Amygdala (tissue), 56 donors: ENCODE measurements around the gene GM2A.

Source experiments
- DNase-seq, 56 donors: peaks; one replicate each; lab custom pipeline; 2025; lab: John Stamatoyannopoulos, UW

GM2A gene

DNA sequence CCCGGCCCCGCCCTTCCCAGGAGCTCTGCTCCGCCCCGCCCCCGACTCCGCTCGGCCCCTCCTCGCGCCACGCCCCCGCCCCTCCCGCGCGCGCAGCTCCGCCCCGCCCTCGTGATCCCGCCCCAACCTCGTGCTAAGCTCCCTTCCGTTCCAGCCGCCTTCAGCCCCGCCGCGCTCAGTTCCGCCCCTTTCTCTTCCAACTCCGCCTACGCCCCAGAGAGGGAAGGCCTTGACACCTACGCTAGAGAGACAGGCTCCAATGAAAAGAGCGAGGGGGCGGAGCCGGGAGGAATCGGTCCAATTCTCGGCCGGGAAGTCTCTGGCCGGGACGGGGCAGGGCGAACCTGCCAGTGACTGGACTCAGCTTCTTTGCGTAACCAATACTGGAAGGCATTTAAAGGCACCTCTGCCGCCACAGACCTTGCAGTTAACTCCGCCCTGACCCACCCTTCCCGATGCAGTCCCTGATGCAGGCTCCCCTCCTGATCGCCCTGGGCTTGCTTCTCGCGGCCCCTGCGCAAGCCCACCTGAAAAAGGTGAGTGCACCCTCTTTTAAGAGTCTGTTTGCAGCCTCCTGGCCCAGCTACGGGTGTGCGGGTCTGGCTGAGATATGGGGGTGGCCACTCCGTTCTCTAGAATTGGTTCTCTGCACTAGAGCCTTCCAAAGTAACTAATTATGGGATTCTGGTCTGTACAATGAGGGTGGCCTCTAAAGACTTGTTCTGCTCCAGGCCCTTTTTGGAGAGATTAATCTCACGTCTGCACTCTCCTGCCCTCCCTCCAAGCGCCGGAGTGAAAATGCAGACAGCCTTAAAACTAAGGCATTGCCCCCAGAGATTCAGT lies at the start of gene GM2A:
TSS of gene GM2A (plus strand) at position 424 of the 843 bp plus-strand sequence. CDS start at position 456, 32 bp downstream.
- DNase-seq: peak; percentile 74 to 100 (median 99)

DNA sequence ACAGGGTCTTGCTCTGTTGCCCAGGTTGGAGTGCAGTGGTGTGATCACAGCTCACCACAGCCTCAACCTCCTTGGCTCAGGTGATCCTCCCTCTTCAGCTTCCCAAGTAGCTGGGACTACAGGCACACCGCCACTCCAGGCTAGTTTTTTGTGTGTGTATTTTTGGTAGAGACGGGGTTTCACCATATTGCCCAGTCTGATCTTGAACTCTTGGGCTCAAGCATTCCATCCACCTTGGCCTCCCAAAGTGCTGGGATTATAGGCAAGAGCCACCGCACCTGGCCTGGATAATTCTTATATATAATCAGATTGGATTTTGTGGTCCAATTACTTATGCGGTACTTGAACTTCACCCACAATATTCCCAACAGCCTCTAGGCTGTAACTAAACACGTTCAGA lies 48.9 kb upstream of the GM2A start:
- no peak for DNase-seq

DNA sequence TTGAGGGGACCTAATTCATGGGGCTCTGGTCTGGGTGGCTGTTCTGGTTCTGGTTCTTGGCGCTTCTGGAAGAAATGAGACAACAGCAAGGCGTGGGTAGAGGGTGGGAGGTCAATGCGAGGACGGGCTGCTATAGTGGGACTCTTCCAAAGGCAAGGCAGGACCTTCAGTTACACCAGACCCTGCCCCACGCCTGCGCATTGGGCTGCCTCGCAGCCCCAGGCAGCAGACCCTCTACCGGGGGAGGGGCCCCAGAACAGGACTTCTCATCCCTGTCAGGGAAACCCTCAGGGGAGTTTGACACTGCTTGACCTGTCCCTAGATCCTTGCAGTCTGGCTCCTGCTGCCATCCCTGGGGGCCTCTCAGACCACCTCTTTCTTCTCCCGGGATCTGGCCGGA lies 47.6 kb upstream of the GM2A start:
- no peak for DNase-seq

DNA sequence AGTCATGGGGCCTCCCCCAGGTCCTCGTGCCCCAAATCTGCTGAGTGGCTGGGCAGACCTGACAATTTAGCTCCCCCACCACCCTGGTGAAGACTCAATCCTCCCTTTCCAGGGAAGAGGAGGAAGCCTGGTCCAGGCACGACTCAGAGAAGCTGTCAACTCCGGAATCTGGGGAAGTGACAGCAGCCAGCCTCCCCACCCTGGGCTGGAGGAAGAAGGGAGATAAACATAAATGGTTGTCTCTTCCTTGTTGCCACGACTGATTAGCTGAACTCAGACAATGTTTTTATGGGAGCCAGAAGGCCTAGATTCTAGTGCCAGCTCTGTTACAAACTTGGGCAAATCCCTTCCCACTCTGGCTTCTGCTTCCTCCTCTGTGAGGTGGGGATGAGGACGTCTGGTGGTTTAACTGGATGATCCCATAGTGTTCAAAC lies 44.5 kb upstream of the GM2A start:
- DNase-seq: no peak

DNA sequence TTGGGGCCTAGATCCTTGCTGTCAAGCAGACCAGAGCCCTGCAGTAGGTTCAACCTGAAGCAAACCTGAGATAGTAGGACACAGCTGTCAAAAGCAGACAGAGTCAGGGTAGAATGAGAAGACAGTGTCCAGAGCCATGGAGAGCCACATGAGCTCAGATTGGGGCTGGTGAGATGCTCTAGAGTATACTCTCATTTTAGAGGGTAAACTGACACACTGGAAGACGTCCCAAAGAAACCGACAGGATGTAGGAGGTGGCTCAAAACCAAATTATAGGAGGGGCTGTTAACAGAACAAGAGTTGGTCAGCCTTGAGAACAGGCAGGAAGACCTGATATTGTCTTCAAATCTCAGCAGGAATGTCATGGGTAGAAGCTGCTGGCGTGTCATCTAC lies 40.6 kb upstream of the GM2A start:
- no peak for DNase-seq

DNA sequence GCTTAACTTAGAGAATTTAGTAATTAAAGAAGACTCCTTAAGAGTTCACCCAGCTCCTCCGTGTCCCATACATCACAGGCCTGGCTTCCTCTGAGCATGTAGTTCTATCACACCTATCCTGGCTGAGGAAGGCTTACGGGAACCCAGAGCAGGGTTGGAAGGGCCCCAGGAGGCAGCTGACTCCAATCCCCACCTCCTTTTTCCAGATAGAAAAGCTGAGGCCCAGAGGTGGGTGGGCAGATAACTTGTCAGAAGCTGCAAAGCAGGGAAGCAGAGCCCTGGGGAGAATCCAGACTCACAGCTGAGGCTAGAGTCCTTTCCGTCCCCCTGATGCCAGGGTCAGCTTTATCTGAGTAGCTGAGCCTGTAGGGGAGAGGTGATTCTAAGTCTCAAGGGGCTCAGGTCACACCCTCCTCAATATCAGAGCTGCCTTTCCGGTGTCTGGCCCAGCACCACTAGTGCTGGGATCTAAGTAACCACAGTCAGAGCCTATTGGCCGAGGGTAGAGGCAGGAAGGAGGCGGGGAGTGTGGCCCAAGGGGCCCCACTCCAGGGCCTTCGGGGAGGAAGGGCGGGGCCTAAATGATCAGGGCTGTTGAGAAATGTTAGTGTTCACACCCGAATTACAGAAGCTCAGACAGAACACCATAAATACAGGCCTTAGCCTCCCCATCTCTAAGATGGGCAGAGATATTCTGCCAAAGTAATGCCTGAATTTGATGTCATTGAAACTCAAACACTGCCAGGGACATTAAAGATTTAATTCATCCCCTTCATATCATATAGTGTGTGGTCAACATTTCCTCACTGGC lies 39.0 kb upstream of the GM2A start:
- peak in 22 of 56 donors; percentile 5 to 48 (median 15) for DNase-seq

DNA sequence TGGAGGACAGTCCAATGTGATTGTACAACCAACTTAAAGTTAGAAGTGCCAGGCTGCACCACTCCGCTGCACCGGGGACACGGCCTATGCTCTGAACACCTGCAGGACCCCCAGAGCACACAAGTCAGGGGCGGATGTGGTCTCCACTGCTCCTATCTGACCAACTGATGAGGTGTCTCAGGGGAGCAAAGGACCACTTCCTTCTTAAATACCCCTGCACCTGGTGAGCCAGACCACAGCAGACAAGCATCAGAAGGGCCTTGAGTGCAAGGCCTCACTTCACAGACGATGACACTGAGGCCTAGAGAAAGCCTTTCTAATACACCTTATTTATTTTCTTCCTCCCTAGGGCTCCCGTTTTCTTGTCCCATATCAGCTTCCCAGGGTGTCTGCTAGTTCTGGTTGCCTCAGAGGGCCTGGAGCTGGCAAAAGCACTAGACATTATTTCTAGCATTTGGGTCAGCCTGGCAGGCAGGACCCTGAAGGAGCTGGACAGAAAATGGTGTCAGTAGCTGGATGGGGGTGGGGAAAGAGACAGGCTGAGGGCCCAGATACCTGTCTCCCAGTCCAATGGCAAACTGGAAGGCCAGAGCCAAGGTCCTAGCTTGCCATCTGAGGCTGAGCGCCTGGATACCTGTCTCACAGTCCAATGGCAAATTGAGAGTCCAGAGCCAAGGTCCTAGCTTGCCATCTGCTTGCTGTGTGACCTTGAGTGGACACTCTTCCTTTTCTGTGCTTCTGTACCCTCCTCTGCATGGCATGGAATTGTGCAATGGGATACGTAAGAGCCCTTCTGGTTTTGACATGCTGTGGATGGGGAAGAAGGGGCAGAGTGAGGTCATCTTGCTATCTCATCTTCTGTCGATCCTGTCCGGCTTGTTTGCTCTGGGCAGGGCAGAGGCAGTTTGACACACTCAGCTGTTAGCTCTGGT lies 38.1 kb upstream of the GM2A start:
- DNase-seq: peak in 1 of 56 donors; percentile 24

DNA sequence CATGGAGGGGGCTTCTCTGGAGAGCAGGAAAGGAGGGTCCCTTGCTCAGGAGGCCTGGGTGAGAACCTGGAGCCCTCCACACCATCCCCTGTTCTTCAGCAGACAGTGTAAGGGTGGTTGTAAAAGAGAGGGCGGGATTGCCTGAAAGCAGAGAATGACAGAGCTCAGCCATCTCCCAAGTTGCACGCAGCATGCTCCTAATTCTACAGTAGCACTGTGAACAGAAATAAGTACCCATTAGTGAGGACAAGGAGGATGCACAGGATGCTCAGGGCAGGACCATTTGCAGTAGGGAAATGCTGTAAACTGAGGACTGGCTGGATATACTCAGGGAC lies 37.5 kb upstream of the GM2A start:
- no peak for DNase-seq

DNA sequence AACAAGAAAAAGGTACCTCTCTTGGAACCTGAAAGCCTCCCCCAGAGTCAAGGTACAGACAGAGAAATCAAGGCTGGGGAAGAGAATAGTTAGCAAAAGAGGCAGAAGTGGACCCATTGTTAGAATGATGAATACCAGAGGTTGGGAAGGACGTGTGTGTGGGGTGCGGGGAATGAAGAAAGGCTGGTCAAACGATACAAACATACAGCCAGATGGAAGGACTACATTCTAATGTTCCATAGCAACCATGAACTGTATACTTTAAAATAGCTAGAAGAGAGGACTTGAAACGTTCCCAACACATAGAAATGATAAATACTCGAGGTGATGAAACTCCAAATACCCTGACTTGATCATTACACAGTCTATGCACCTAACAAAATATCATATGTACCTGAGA lies 36.2 kb upstream of the GM2A start:
- DNase-seq: no peak

DNA sequence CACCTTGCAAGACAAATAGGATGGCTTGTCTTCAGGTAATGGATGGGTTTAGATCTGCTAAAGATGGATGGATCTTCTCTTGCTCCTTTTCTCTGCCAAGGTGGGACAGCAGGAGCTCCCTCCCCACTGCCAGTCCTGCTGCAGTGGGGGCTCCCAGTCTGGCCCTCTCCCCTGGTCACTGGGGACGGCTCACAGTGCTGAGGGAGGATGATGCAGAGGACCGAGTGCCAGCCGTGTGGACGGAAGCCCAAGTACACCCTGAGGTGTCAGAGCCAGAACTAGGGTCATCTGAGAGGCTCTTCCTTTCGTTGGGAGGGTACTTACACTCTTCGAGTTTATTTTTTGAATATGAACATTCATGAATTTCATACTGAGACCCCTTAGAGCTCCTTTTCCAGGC lies 34.8 kb upstream of the GM2A start:
- DNase-seq: no peak

DNA sequence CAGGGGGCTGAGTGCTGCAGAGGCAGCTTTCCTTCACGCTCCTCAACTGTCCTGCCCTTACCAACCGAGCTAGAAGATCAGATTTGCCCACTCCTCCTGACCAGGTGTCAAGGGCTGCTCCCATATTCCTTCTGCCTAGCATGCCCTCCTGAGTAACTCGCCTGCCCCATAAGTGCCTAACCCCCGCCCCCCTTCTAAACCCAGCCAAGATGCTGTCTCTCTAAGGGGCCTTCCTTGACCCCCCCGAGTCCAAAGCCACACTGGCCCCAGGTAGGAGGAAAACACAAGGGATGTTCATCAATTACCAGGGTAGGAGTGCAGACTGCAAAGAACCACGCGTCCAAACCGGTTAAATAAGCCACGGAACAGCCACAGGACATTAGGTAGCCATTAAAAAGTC lies 33.8 kb upstream of the GM2A start:
- no peak for DNase-seq

DNA sequence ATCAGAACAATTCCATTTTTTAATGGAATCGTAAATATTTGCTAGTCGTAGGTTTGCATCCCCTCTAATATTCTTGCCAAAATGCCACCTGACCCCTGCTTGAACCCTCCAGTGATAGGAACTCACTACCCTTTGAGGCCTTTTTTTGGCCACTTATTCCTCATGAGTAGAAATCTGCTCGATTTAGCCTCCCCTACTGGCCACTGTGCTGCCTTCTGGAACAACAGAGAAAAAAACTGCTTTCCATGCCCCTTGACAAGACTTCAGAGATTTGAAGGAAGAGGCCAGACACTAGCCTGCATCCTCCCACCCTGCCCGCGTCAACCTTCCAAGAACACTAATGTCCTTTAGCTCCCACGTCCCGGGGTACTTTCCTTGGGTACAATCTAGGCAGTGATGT lies 33.2 kb upstream of the GM2A start:
- DNase-seq: no peak

DNA sequence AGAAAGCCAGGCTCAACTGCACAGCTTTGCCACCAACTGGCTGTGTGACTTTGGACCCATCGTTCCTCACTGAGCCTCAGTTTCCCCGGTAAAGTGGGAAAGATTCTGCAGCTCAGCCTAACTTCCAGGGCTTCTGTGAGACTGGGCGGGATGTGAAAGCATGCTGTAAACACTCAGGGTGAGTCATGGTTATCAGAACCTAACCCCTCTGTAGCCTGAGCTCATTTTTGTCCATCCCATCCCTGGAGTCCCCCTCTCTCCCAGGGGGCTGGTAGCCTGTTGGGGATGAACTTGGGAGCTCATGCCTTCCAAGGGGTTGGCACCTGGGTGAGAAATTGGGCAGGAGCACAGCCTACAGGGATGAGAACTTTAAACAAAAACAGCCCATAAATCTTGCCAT lies 31.4 kb upstream of the GM2A start:
- DNase-seq: no peak

DNA sequence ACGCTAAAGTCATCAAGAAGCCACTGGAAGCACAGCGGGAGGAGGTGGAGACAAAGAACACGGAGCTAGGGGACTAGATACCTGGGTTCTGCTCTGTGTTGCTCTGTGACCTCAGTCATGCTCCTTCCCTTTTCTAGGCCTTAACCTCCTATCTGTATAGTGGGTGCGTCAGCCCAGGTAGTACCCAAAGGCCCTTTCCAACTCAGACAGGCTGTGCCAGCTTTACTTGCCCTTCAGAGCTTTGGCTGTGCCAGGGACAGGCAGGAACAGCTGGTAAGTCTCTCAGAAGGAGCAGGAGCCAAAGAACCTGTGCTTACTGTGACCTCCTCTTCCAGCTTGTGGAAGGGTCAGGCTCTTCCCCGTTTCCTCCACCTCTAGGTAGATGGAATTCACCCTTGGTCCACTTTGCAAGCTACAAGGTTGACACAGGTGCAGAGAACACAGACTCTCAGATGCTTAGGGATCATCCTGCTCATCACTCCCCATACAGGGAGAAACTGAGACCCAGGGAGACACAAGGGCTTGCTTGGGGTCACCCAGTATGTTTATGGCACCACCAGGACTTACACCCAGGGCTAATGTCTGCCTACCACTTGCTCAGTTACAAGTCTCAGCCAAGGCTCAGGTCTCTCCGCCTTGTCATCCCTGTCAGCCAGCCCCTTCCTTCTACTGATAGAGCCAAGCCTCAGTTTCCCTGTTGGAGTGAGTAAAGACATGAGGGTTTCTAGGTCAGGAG lies 30.8 kb upstream of the GM2A start:
- no peak for DNase-seq

DNA sequence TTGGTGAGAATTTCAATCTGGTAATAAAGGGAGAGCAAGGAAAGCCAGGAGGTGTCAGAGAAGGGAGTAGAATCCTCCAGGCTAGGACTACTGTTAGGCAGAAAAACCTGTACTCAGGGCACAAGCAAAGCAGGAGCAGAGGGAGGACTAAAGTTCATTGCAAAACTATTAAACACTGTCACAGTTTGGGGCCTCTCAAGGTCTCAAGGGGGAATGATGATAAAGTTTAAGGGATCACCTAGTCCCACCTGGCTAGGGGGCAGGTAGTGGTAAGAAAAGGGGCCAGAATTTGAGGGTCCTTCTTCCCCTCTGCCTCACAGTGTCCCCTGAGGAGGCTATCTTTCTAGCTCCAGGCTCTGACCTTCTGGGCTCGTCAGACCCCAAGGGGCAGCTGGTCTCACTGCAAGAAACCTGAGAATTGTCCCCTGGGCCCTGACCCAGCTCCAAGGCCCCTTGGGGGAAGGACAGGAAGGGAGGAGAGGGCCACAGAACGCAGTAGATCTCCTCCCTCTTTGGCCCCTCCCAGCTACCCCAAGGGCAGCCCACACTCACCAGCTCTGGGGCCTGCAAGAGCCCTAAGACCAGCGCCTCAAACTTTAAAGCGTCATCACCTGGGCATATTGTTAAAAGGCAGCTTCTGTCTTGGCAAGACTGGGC lies 30.1 kb upstream of the GM2A start:
- DNase-seq: no peak

DNA sequence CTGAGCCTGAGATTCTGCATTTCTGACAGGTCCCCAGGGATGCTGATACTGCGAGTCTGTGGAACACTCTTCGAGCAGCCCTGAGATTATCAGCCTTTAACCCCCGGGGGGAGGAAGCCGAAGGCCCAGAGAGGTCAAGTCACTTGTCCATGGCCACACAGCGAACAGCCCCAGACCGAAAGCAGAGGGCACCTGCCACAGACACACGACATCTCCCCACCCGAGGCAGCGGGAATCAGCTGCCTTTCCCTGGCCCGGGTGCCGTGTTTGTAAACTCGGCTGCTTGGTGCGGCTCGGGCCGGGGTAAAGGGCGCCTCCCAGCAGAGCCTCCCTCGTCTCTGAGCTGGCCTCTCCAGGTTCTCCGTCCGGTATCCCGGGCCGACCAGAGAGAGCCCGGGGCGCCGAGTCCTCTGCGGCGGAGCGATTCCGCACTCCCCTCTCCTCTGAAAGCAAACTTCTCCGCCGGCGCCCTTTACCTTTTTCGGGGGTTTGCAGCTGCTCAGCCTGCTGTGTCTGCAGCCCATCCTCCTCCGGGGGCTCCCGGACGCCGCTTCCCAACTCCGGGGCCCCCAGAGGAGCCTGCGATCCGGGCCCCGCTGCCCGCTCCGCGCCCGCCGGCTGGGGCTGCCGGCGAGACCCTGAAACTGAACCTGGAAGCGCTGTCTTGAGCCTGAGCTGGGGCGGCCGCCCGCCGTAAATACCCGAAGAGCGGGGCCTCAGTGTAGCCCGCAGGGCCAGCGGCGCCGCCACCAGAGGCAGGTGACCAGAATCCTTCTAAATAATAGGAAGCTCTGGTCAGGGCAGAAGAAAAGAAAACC lies 29.3 kb upstream of the GM2A start, which contains the start of gene CCDC69:
TSS of gene CCDC69 (minus strand) at position 646 of the 818 bp plus-strand sequence. CDS start at position 524, 122 bp downstream.
- peak in 40 of 56 donors; percentile 4 to 73 (median 28) for DNase-seq

DNA sequence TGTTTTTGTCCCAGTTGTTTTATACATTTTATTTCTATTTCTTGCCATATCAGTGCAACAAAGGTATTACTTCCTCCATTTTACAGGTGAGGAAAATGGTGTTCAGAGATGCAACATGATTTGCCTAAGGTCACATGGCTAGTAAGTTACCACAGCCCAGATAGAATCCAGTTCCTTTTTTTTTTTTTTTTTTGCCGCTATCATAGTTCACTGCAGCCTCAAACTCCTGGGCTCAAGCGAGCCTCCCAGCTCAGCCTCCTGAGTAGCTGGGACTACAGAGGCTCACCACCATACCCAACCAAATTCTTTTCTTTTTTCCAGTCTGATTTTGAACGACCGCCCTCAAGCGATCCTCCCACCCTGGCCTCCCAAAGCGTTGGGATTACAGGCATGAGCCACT lies 28.6 kb upstream of the GM2A start:
- DNase-seq: no peak

DNA sequence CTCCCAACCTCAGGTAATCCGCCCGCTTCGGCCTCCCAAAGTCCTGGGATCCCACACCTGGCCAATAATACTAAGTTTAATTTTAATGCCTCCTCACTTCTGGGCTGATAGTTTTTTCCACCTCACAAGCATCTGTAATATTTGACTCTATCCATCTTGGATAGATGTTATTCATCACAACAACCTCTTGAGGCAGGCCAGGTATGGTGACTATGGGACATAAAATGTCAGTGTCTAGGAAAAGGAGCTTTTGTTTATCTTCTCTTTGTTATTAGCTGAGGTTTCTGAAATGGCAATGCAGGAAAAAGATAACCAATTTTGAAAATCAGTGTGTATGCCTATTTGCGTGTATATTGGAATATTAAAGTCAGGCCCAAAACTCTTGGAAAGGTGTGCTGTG lies 27.9 kb upstream of the GM2A start:
- no peak for DNase-seq
